Measurements from ENCODE around the gene CACNA2D1. TPM values are rescaled to one million over a fixed set of nuclear protein-coding genes. Genes with fewer than 3 reads are reported as not detected.

CACNA2D1 gene
- 16.7 and 25.4 TPM in 2 replicates for total RNA-seq (2014; rRNA removed; shearing (Covaris generic))

DNA sequence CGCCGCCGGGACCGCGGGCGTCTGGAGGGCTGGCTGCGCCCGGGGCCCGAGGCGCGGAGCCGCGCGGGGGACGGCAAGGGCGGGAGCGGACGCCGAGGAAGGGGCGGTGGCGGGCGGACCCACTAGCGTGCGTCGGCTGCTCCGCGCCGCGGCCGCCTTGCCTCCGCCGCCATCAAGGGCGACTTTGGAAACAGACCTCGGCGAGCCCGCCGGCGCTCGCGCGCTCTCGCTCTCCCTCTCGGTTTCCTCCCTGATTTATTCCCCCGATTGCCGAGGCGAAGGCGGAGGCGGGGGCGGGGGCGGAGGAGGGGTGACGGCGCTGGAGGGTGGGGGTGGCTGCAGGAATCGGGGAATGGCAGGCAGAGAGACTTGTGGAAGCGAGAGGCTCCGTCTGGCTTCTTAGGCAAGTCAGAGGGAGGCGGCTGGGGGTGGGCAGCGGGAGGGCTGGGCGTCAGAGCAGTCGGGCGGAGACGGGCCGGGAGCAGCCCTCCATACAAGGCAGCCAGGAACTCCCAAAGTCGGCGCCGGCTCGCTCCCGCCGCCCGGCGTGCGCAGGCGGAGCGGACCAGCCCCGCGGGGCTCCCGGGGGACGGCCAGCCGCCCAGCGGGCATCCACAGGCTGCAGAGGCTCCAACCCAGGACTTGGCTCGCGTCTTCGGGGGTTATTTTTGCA is at the start of gene CACNA2D1:
CACNA2D1 (minus strand) TSS at position 231 of the 673 bp plus-strand sequence.
- no peaks in the 10 kb centered on the region for H3K27me3 ChIP-seq
- peak within 1 kb of the TSS; percentile 91 for H3K27ac ChIP-seq
- H3K9me3 ChIP-seq (replicated peaks), result no peaks in the 10 kb centered on the region
- H3K36me3 ChIP-seq, result no peaks in the 10 kb centered on the region
- DNase-seq, result peak; percentile 88 to 92
- H3K4me1 ChIP-seq, result 0 out of 2 replicates have a peak, but pooled peaks cover 9% of the 10 kb centered on the region
- peak within 1 kb of the TSS; percentile 98 for H3K4me3 ChIP-seq

GRCh38 chr7:82481499-82482097 is 38.0 kb upstream of the CACNA2D1 start:
- Histone ChIP-seq H3K27me3 (no peaks in the 10 kb centered on the region), H3K36me3 (no peaks in the 10 kb centered on the region), H3K9me3 (replicated peaks) (no peaks in the 10 kb centered on the region; the same call in 1 of the 2 replicates), H3K4me3 (no peak overlapping the region), H3K4me1 (no peaks in the 10 kb centered on the region), H3K27ac (no peak overlapping the region)
- peak in 1 of 2 experiments; percentile 53 for DNase-seq

DNA sequence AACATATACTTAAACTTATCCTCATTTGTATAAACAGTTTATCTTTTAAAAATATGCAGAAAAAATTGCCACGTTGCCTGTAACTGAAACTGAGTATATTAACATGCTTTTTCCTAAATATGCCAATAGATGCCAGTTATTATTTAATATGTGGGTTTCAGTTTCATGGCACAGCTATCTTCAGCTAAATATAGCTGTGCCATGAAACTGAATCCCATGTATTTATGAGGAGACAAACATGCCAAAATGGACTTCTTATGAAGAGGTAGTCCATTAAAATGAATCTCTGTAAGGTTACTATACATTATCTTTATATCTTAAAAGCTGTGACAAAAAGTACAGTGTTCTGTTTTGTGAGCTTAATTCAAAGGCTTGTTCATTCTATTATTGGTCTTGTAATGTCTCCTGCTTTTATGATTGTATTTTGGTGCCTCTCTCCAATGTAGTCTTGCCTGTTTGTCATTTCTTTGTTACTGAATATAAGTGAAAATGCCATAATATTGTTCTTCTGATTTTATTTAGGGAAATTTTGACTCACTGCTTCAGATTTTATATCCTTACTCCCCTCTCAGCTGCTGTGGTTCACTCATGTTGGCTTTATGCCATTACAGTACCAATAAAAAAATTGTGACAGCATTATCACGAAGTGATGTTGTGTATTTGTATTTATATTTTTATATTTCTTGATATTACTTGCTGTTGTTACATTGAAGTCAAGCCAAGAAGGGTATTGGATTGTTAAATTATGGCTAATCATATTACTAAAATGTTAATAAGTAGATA is 34.3 kb upstream of the CACNA2D1 start:
- Histone ChIP-seq H3K27ac (no peak overlapping the region), H3K9me3 (replicated peaks) (no peaks in the 10 kb centered on the region), H3K27me3 (no peaks in the 10 kb centered on the region), H3K36me3 (no peaks in the 10 kb centered on the region), H3K4me3 (no peak overlapping the region), H3K4me1 (no peaks in the 10 kb centered on the region)
- DNase-seq, result no peak

DNA sequence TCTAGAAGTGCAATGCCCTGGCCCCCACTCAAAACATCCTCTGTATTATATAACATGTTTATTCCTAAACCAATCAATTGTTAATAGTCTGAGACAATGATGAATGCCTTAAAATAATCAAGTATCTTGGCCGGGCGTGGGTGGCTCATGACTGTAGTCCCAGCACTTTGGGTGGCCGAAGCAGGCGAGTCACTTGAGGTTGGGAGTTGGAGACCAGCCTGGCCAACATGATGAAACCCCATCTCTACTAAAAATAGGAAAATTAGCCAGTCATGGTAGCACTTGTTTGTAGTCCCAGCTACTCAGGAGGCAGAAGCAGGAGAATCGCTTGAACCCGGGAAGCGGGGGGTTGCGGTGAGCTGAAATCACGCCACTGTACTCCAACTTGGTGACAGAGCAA is 29.4 kb upstream of the CACNA2D1 start:
- Histone ChIP-seq H3K9me3 (replicated peaks) (no peaks in the 10 kb centered on the region), H3K4me3 (no peak overlapping the region), H3K27ac (no peak overlapping the region), H3K36me3 (no peaks in the 10 kb centered on the region), H3K4me1 (no peaks in the 10 kb centered on the region), H3K27me3 (no peaks in the 10 kb centered on the region)
- DNase-seq, result no peak

DNA sequence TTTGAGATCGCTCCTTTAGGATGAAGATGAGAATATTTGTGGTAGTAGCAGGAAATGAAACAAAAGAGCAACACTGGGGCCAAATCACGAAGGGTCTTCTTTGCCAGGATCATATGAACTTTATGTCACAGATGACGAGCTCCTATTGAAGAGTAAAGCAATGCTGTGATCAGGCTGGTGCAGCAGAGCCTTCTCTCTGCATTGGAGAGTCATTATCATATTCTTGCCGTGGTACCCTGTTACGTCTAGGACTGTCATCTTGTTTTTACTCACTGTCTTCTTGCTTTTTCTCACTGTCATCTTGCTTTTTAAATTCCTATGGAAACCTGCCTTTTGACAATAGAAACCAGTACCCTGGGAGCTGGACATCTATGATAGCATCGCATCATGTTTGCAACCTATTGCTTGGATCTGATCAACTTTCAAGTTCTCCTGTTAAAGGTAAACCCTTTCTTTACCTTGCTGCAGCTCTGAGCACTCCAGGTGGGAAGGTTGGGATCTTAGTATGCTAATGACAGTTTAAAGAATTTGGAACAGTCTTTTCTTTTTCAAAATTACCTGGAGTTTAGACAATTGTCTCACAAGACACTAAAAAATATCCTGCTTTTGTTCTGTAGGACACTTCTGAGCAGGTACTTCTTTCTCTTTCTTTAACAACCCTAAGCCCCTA is 27.9 kb upstream of the CACNA2D1 start:
- Histone ChIP-seq H3K4me1 (no peaks in the 10 kb centered on the region), H3K4me3 (no peak overlapping the region), H3K27ac (no peak overlapping the region), H3K9me3 (replicated peaks) (no peaks in the 10 kb centered on the region), H3K36me3 (no peaks in the 10 kb centered on the region), H3K27me3 (no peaks in the 10 kb centered on the region)
- DNase-seq, result no peak

GRCh38 chr7:82469207-82469606 is 25.6 kb upstream of the CACNA2D1 start:
- H3K4me3 ChIP-seq, result no peak overlapping the region
- DNase-seq, result no peak
- no peaks in the 10 kb centered on the region for H3K36me3 ChIP-seq
- no peaks in the 10 kb centered on the region for H3K9me3 ChIP-seq (replicated peaks)
- H3K27ac ChIP-seq, result no peak overlapping the region
- no peaks in the 10 kb centered on the region for H3K27me3 ChIP-seq
- no peaks in the 10 kb centered on the region for H3K4me1 ChIP-seq

GRCh38 chr7:82468435-82468834 is 24.9 kb upstream of the CACNA2D1 start:
- DNase-seq, result no peak
- Histone ChIP-seq H3K4me1 (no peaks in the 10 kb centered on the region), H3K9me3 (replicated peaks) (no peaks in the 10 kb centered on the region), H3K4me3 (no peak overlapping the region), H3K36me3 (no peaks in the 10 kb centered on the region), H3K27ac (no peak overlapping the region), H3K27me3 (no peaks in the 10 kb centered on the region)

DNA sequence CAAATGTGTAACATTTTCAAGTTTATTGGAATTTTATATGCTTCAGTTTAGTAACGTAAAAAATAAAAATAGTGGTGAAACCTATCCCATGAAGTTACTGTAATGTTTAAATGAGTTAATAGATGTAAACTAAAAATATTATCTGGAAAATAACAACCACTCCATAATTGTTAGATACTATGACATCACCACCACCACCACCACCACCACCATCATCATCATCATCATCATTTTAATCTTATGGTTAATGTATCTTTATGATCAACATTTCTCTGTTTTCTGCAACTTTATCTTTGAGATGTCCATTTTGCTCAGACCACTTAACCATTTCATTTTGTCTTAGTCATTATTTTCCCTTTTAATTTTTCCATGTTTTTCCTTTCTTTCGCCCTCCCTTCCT is 23.4 kb upstream of the CACNA2D1 start:
- H3K27me3 ChIP-seq, result no peaks in the 10 kb centered on the region
- H3K36me3 ChIP-seq, result no peaks in the 10 kb centered on the region
- H3K9me3 ChIP-seq (replicated peaks), result no peaks in the 10 kb centered on the region
- H3K4me3 ChIP-seq, result no peak overlapping the region
- H3K27ac ChIP-seq, result no peak overlapping the region
- H3K4me1 ChIP-seq, result no peaks in the 10 kb centered on the region
- DNase-seq, result no peak

DNA sequence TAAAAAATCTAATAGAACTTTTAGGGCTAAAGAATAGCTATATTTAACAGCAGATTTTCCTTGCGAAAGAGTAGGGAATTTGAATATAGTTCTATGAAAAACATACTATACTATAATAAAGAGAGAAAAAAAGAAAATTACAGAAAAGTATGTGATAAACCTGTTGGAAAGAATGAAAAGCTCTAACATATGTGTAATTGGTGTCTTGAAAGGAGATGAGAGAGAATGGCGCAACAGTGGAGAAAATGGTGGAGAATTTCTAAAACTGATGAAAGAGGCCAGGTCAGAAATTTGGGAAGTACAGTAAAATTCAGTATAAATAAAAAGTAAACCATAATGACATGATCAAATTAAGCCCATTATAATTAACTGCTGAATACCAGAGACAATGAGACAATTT is 20.8 kb upstream of the CACNA2D1 start:
- no peak overlapping the region for H3K4me3 ChIP-seq
- no peaks in the 10 kb centered on the region for H3K27me3 ChIP-seq
- no peaks in the 10 kb centered on the region for H3K36me3 ChIP-seq
- no peaks in the 10 kb centered on the region for H3K4me1 ChIP-seq
- no peak for DNase-seq
- H3K27ac ChIP-seq, result no peak overlapping the region
- no peaks in the 10 kb centered on the region; the same call in 1 of the 2 replicates for H3K9me3 ChIP-seq (replicated peaks)

GRCh38 chr7:82455295-82455694 is 11.7 kb upstream of the CACNA2D1 start:
- Histone ChIP-seq H3K9me3 (replicated peaks) (no peaks in the 10 kb centered on the region), H3K36me3 (no peaks in the 10 kb centered on the region; the same call in 1 of the 2 replicates), H3K27ac (no peak overlapping the region), H3K27me3 (no peaks in the 10 kb centered on the region), H3K4me3 (no peak overlapping the region), H3K4me1 (no peaks in the 10 kb centered on the region)
- DNase-seq, result no peak

- H3K27me3 ChIP-seq, result no peaks in the 10 kb centered on the region
- H3K36me3 ChIP-seq, result no peaks in the 10 kb centered on the region; the same call in 1 of the 2 replicates
- H3K27ac ChIP-seq, result no peak overlapping the region
- H3K4me3 ChIP-seq, result no peak overlapping the region
- DNase-seq, result no peak
- H3K9me3 ChIP-seq (replicated peaks), result no peaks in the 10 kb centered on the region
- no peaks in the 10 kb centered on the region for H3K4me1 ChIP-seq
Measured at GRCh38 chr7:82450759-82451158, 7.2 kb upstream of the CACNA2D1 start.

- H3K36me3 ChIP-seq, result no peaks in the 10 kb centered on the region; the same call in 1 of the 2 replicates
- no peaks in the 10 kb centered on the region for H3K9me3 ChIP-seq (replicated peaks)
- no peak overlapping the region for H3K27ac ChIP-seq
- no peaks in the 10 kb centered on the region for H3K27me3 ChIP-seq
- H3K4me1 ChIP-seq, result no peaks in the 10 kb centered on the region
- no peak for DNase-seq
- no peak overlapping the region for H3K4me3 ChIP-seq
Measured at GRCh38 chr7:82449910-82450309, 6.3 kb upstream of the CACNA2D1 start.

- Histone ChIP-seq H3K27me3 (no peaks in the 10 kb centered on the region), H3K27ac (no peak overlapping the region), H3K9me3 (replicated peaks) (no peaks in the 10 kb centered on the region), H3K4me3 (no peak overlapping the region), H3K4me1 (no peaks in the 10 kb centered on the region), H3K36me3 (no peaks in the 10 kb centered on the region)
- no peak for DNase-seq
Measured at GRCh38 chr7:82446897-82447296, 3.3 kb upstream of the CACNA2D1 start.

DNA sequence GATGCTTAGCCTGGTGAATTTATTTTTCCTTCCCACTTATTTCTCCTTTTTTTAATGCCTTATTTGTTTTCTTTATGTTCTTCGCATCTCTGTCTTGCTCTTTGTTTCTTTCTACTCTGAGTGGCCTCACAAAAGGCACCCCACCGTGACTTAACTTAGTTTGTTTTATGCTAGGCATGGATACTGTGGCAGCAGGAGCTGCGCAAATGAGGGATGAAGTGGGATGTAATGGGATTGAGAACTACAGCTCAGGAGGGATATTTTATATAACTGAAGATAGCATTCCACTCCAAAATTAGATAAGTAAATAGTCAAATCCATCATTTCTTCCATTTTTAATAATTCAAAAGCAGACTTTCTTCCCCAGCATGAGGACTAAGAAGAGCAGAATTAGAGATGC is 1.7 kb upstream of the CACNA2D1 start:
- no peaks in the 10 kb centered on the region for H3K9me3 ChIP-seq (replicated peaks)
- H3K27ac ChIP-seq, result peak overlapping the region; percentile 66
- 0 out of 2 replicates have a peak, but pooled peaks cover 9% of the 10 kb centered on the region for H3K4me1 ChIP-seq
- no peaks in the 10 kb centered on the region for H3K36me3 ChIP-seq
- no peaks in the 10 kb centered on the region for H3K27me3 ChIP-seq
- peak overlapping the region; percentile 98 for H3K4me3 ChIP-seq
- no peak for DNase-seq
